Measurements from ENCODE around the gene TMEM132A.

GRCh38 chr11:60966890-60967289, 42.6 kb downstream of the TMEM132A start:
- TF ChIP-seq CTCF (IDR thresholded peaks at IDR 0.05) (no peak), POLR2A (IDR thresholded peaks at IDR 0.05) (no peak), POLR2AphosphoS5 (IDR thresholded peaks at IDR 0.05) (no peak)

Data from gastroesophageal sphincter (tissue), 3 donors.